ENCODE measurements around the gene DGKQ.
"Not testable (repeated sequence)": the region's sequence is repeated elsewhere in the genome, so short reads cannot be mapped to it uniquely, and the experiment has no call there.

Gene DGKQ

DNA sequence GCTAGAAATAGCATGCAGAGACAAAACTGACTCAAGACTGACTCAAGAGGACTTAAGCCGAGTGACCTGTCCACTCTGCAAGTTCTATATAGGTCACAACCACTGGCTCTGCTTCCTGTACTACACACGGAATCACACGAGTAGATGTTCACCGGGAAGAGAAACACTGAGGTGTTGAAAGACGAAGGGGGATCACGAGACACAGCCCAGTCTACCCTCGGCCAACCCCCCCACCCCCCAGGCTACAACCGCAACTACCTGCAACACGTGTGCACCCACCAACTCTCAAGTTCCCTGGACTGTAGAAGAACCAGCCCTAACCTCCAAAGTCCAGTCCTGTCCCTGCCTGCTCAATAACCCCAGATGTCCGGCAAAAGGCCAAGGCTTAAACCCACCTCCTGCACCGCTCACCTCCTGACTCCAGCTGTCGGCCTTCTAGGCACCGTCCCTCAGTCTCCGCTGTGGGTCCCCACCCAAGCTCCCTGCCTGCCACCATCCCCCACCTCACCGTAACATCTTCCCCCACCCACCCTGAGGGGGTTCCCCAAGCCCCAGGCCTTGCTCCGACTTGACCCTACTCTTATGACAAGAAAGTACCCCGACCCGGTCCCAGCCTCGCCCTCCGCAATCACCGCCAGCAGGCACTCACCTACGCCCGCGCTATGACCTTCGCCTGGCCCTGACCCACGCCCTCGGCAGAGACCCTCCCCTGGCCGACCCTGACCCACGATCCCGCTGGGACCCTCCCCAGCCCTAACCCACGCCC is 42.0 kb downstream of the DGKQ start:
- intact Hi-C loops (cut with DNase I), result loop anchor here (5.0 kb wide), 1 partner anchor 149 kb away; no protein-coding TSS in a partner anchor
- DNase-seq, result peak in 1 of 10 donors; percentile 41

DNA sequence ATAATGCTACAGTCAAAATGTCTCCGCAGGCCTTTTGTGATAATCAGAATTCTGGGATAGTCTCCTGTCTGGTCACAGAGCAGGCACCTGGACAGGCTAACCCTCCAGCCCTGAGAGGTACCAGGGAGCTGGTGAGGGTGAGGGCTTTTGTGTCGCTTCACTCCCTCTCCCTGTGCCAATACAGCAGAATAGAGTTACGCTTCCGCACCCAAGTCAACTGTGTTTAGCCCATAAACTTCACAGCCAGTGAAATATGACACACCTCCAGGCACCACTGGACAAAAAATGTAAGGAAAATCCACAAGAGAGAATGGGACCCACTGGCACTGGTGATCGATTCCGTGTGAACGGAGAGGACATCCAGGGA is 42.6 kb downstream of the DGKQ start:
- DNase-seq, result peak in 1 of 10 donors; percentile 47
- intact Hi-C loops (cut with DNase I), result loop anchor here (5.0 kb wide), 1 partner anchor 149 kb away; no protein-coding TSS in a partner anchor

DNA sequence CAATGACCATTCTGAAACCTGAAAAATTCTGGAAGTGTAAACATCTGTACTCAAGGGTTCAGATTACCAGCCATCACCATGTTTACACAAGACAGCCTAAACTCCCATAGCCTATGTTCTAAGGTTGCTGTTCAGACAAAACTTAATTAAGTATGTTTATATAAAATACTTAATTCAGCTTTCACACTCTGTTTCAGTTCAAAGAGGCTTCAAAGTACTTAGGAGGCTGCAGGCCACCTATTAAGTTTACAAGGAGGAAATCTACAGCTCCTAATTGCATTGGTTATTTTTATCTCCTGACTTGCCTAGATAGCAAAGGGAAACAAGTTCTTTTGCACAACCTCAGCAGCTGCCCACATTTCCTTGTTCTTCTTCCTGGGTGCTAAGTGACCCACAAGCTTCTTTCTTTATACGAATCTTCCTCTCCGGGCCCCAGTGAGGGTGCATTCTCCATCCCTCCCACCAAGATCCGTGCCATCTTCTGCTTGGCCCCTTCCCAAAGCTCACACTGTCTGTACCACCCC is 43.3 kb downstream of the DGKQ start:
- no peak for DNase-seq
- intact Hi-C loops (cut with DNase I), result loop anchor here (5.0 kb wide), 1 partner anchor 148 kb away; no protein-coding TSS in a partner anchor

DNA sequence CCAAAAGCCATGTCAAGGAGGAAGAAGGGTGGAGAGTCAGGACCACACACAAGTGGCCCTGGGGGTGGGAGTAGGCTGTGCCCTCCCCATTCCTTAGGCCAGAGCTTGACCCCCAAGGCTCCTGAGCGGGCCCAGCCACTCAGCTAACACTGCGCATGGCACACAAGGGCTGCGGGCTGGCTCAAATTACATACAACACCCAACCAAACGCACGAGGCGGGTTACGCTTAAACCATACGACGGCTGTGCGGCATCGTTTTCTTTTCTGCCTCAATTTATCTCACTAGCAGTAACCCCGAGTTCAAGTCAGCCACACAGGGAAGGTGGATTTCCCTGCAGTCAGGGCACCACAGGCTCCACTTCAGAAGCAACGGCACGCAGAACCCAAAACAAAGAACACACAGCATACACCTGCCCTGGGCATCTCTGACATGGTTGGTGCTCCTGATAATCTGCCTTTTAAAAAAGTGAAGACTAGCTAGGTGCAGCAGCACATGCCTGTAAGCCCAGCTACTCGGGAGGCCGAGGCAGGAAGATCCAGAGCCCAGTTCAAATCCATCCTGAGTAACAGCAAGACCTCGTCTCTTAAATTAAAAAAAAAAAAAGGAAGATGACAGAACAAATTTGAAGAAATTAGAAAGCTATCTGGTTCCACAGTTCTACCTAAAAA is 44.1 kb downstream of the DGKQ start:
- DNase-seq, result peak in 2 of 10 donors; percentile 55

DNA sequence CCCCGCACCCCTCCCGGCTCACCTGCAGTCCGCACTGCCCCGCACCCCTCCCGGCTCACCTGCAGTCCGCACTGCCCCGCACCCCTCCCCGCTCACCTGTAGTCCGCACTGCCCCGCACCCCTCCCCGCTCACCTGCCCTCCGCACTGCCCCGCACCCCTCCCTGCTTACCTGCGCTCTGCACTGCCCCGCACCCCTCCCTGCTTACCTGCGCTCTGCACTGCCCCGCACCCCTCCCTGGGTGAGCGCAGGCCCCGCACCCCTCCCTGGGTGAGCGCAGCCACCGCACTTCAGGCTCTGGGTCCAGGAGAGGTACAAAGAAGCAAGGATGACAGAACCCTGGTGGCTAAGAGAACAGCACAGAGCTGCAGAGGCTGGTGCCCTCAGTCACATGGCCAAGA is 45.8 kb downstream of the DGKQ start:
- peak in 2 of 10 donors; percentile 8 to 30 for DNase-seq
- intact Hi-C loops (cut with DNase I), result not testable (repeated sequence)

More for the DNA sequence above, 44.1 kb downstream of the DGKQ start:
- intact Hi-C loops (cut with DNase I), result no loop called here

DNA sequence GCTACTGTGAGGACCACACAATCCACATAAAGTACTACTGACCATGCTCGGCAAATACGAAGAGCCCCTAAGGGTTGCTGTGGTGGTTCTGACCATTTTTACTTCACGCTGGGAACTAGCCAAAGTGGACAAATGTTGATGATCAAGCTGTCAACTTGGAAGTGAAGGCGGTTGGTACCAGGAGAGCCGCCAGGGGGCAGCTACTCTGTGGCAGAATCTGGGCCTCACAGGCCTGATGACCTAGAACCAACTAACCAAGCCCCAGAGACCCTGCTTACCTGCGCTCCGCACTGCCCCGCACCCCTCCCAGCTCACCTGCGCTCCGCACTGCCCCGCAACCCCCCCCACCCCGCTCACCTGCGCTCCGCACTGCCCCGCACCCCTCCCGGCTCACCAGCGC is 46.8 kb downstream of the DGKQ start:
- intact Hi-C loops (cut with DNase I), result no loop called here

DNA sequence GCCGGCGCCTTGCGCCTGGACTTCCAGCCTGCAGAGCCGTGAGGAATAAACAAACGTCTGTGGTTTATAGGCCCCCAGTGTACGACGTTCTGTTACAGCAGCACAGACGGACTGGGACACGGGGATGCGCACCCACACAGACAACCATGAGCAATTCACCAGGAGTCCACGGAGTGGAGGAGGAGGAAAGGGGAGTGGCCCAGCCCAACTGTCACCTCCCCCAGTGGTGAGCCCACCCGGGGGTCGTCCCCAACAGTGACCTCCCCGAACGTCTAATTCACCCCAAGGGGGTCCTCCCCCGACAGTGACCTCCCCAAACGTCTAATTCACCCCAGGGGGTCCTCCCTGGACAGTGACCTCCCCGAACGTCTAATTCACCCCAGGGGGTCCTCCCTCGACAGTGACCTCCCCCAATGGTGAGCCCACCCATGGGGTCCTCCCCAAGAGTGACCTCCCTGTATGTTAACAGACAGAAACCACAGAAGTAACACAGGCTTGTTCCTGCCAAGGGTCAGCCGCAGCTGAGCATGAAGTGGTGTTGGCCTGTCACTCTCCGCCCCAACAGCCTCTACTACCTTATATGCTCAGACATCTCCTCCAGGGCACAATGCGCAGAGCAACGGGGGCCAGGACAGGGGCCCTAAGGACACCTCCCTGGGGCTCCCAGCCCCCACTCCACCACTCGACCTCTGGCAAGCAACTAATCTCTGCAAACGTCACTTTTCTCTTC is 47.4 kb downstream of the DGKQ start:
- DNase-seq, result peak in 2 of 10 donors; percentile 46 to 74
- intact Hi-C loops (cut with DNase I), result no loop called here

More for the DNA sequence above, 46.8 kb downstream of the DGKQ start:
- DNase-seq, result peak in 2 of 10 donors; percentile 41 to 47

DNA sequence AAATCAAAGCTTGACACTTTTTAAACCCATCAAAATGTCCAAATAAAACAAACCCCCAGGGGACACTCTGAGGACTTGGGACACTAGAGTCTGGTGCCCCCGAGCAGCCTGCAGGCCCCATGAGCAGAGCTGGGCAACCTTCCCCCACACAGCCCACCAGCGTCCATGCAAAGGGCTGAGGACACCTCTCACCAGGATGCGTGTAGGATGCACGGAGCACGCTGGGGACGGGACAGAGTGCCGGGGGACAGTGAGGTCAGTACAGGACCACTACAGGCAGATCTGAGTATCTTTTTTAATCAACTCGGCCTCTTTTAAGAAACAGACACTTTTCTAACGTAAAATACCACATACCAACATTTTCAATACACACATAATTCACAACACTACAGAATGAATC is 48.2 kb downstream of the DGKQ start:
- intact Hi-C loops (cut with DNase I), result no loop called here
- DNase-seq, result peak in 2 of 10 donors; percentile 31 to 63

DNA sequence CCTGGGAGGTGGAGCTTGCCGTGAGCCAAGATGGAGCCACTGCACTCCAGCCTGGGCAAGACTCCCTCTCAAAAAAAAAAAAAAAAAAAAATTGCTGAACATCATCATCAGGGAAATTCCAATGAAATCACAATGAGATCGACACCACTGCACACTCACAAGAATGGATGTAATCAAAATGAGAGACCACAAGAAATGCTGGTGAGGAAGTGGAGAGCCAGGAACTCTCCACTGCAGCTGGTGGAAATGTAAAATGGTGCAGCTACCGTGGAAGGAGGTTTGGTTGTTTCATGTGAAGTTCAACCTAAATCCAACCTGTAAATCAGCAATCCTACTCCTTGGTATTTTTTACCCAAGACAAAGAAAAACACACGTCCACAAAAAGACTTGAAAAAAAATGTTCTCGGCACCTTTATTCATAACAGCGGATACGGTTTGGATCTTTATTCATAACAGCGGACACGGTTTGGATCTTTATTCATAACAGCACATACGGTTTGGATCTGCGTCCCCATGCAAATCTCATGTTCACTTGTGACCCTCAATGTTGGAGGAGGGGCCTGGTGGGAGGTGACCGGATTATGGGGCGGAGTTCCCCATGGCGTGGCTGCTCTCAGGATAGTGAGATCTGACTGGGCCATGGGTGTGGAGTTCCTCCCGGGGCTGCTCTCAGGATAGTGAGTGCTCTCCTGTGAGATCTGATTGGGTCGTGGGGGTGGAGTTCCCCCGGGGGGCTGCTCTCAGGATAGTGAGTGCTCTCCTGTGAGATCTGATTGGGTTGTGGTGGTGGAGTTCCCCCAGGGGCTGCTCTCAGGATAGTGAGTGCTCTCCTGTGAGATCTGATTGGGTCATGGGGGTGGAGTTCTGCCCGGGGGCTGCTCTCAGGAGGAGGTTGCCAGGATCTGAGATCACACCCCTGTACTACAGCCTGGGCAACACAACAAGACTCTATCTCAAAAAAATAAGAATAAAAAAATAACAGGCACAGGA is 49.0 kb downstream of the DGKQ start:
- intact Hi-C loops (cut with DNase I), result no loop called here
- DNase-seq, result peak in 2 of 10 donors; percentile 37 to 39

DNA sequence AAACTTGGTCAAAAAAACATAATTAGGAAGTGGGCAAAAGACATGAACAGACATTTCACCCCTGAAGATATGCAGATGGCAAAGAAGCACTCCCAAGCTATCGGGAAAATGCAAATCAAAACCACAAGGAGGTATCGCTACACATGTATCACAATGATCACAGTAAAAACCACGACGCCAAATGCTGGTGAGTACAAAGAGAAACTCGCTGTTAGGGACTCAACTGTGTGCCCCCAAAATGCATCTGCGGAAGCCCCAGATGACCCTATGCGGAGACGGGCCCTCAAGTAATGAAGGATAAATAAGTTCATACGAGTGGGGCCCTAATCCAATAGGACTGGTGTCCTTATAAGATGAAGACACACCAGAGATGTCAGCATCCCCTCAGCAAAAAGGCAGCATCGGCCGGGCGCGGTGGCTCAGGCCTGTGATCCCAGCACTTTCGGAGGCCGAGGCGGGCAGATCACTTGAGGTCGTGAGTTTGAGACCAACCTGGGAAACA is 51.5 kb downstream of the DGKQ start:
- intact Hi-C loops (cut with DNase I), result no loop called here
- peak in 2 of 10 donors; percentile 70 to 81 for DNase-seq

DNA sequence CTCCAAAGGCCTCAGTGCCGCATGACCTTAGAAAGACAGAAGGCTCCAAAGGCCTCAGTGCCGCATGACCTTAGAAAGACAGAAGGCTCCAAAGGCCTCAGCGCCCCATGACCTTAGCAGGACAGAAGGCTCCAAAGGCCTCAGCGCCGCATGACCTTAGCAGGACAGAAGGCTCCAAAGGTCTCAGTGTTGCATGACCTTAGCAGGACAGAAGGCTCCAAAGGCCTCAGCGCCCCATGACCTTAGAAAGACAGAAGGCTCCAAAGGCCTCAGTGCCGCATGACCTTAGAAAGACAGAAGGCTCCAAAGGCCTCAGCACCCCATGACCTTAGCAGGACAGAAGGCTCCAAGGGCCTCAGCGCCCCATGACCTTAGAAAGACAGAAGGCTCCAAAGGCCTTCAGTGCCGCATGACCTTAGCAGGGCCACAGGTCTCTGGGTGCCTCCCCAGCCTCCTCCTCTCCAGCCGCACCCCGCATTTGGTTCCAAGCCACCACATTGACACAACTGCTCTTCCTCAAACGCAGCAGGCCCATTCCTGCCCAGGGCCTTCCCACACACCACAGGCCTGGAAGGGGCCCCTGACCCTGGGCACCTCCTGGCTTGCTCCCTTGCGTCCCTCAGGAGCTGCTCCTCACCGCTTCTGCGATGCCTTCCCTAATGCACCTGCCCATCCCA is 54.2 kb downstream of the DGKQ start:
- intact Hi-C loops (cut with DNase I), result not testable (repeated sequence)
- DNase-seq, result peak in 2 of 10 donors; percentile 54 to 72

DNA sequence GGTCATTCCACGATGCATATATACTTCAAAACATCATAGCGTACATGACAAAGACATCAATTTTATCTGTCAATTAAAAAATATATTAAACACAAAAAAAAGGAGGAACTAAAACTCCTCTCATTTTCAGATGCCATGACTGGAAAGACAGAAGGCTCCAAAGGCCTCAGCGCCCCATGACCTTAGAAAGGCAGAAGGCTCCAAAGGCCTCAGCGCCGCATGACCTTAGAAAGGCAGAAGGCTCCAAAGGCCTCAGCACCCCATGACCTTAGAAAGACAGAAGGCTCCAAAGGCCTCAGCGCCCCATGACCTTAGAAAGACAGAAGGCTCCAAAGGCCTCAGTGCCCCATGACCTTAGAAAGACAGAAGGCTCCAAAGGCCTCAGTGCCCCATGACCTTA is 54.8 kb downstream of the DGKQ start:
- intact Hi-C loops (cut with DNase I), result not testable (repeated sequence)
- DNase-seq, result peak in 1 of 10 donors; percentile 21

DNA sequence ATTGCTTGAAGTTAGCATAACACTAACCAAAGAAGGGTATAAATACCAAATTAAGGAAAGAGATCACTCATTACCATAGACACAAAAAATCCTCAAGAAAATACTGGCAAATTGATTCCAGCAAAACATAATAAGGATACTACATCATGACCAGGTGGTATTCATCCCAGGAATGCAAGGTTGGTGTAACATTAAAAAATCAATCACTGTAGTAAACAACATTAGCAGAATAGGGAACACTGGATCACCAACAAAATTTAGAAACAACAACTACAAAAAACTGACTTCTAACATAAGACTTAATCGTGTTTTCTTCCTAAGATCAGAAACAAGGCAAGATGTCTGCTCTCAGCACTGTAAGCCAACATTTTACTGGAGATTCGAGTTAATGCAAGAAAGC is 55.4 kb downstream of the DGKQ start:
- intact Hi-C loops (cut with DNase I), result no loop called here
- no peak for DNase-seq

DNA sequence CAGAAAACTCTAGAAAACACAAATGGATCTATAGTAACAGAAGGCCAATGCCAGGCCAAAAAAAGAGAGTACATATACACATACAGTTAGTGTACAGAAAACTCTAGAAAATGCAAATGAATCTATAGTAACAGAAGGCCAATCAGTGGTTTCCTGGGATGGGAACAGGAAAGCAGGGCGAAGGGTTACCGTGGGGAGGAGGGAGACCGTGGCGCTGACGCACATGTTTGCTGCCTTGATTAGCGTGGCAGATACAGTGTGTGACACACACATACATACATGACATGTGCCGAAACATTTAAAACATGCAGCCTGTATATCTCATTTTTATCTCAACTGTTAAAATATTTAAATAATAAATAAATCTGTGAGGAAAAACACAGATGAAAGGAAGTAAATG is 55.9 kb downstream of the DGKQ start:
- intact Hi-C loops (cut with DNase I), result no loop called here
- DNase-seq, result peak in 2 of 10 donors; percentile 26 to 55

DNA sequence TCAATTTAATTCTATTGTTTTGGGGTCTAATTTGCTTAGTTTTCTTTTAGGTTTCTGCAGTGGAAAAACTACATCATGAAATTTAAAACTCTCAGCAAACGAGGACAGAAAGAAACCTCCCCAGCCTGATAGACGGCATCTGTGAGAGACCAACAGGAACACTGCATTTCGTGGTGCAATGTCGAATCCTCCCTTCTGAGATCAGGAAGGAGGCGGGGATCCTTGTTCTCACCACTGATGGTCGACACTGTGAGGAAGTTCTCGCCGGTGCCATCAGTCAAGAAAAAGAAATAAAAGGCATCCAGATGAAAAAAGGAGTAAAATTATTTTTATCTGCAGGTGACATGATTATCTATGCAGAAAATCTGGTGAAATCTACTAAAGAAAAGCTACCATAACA is 57.8 kb downstream of the DGKQ start:
- intact Hi-C loops (cut with DNase I), result no loop called here
- DNase-seq, result peak in 3 of 10 donors; percentile 6 to 46 (median 35)

DNA sequence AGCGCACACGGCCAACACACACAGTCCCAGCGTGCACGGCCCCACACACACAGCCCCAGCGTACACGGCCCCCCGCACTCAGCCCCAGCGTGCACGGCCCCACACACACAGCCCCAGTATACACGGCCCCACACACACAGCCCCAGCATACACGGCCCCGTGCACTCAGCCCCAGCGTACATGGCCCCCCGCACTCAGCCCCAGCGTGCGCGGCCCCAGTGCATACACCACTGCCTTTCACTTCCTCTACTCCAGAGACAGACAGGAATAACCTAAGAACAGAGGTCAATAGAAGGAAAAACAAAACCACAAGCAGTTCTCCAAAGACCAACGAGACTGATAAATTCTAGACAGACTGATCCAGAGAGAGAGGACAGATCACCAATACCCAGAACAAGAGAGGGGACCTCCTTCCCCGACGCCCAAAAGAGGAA is 58.3 kb downstream of the DGKQ start:
- intact Hi-C loops (cut with DNase I), result no loop called here
- DNase-seq, result peak in 4 of 10 donors; percentile 4 to 77 (median 44)

DNA sequence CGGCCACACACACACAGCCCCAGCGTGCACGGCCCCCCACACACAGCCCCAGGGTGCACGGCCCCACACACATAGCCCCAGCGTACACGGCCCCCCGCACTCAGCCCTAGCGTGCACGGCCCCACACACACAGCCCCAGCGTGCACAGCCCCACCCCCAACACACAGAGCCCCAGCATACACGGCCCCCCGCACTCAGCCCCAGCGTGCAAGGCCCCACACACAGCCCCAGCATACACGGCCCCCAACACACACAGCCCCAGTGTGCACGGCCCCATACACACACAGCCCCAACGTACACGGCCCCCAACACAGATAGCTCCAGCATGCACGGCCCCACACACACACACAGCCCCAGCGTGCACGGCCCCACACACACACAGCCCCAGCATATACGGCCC is 58.8 kb downstream of the DGKQ start:
- DNase-seq, result peak in 3 of 10 donors; percentile 14 to 49 (median 42)
- intact Hi-C loops (cut with DNase I), result no loop called here

DNA sequence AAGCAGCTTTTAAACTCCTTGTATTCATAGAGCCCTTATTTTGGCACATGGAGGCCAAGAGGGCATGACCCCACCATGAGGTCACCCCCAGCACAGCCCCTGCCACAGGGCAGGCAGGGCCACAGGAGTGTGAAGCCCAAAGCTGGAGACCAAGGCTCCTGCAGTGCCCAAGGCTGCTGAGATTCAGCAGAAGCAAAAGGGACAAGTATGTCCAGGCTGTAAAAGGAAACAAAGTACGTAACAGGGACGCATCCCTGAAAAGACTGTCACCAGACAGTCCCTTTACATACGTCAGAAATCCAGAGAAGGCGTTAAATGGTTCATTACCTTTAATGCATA is 60.1 kb downstream of the DGKQ start:
- peak in 4 of 10 donors; percentile 9 to 47 (median 44) for DNase-seq
- intact Hi-C loops (cut with DNase I), result no loop called here
